Measurements from ENCODE around the gene TFCP2L1. TPM values are rescaled to one million over a fixed set of nuclear protein-coding genes. Genes with fewer than 3 reads are reported as not detected.

The TFCP2L1 gene
- total and polyA plus RNA-seq, 2 of the 4 experiments (the other 2 are of a cell fraction), result not detected

DNA sequence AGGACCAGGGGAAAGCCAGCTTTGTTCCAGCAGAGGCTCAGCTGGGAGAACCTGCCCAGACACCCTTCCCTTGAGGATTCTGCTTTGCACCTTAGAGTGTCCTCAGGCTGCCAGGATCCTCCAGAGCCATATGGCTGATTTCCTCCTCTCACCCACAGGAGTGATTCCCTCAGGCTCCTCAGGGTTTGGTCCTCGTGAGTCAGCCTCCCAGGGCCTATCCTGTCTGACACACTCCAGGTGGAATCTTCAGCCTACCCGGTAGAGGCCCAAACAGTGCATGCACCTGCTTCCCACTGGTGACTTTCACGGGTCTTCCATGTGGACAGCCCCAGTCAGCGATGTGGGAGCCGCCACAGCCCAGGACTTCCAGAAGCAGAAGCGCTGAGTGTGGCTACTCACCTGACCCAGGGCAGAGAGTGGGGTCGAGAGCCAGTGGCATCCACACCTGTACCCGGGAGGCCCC lies 73.3 kb downstream of the TFCP2L1 start:
- ATAC-seq (ENCODE audit: low read depth), result no peak
- H2BK120ac ChIP-seq (ENCODE audit: low read depth, low read length), result no peak overlapping the region
- peaks cover 51% of the 10 kb centered on the region for H3K27me3 ChIP-seq (ENCODE audit: control insufficient read depth, insufficient read depth, low read length)
- H3K79me1 ChIP-seq (ENCODE audit: low read depth in 1 of 2, low read length in 2 of 2), result no peaks in the 10 kb centered on the region
- no peak overlapping the region for H3K4ac ChIP-seq (ENCODE audit: low read depth, low read length)
- no peaks in the 10 kb centered on the region for H3K9me3 ChIP-seq (ENCODE audit: control insufficient read depth, insufficient read depth, low read length)
- no peak overlapping the region for H2BK5ac ChIP-seq (ENCODE audit: low read depth, low read length, poor library complexity, severe bottlenecking)
- no peak overlapping the region for H2AFZ ChIP-seq (replicated peaks; ENCODE audit: low read length, poor library complexity)
- no peak overlapping the region for H3K4me3 ChIP-seq (ENCODE audit: insufficient read depth, low read depth, low read length)
- no peak overlapping the region for H3K4me2 ChIP-seq (ENCODE audit: low read depth, low read length)
- H3K36me3 ChIP-seq (ENCODE audit: control insufficient read depth, insufficient read depth, low read length), result no peaks in the 10 kb centered on the region
- no peak overlapping the region for H3K27ac ChIP-seq (ENCODE audit: insufficient read depth, low read length)
- intact Hi-C loops (cut with micrococcal nuclease) (no loop called here), in situ Hi-C loops (cut with MboI; ENCODE audit: low sequenced_read_pairs) (no loop called here), dilution Hi-C loops (cut with HindIII; ENCODE audit: low sequenced_read_pairs, unreplicated experiment) (no loop called here)
- no TSS peak for BruUV-seq (replicated peaks)
- no peak overlapping the region for H4K8ac ChIP-seq (ENCODE audit: low read depth in 2 of 2, low read length in 2 of 2)
- no peak overlapping the region for H2BK15ac ChIP-seq (ENCODE audit: low read depth, low read length)
- TF ChIP-seq, protein P1, sequence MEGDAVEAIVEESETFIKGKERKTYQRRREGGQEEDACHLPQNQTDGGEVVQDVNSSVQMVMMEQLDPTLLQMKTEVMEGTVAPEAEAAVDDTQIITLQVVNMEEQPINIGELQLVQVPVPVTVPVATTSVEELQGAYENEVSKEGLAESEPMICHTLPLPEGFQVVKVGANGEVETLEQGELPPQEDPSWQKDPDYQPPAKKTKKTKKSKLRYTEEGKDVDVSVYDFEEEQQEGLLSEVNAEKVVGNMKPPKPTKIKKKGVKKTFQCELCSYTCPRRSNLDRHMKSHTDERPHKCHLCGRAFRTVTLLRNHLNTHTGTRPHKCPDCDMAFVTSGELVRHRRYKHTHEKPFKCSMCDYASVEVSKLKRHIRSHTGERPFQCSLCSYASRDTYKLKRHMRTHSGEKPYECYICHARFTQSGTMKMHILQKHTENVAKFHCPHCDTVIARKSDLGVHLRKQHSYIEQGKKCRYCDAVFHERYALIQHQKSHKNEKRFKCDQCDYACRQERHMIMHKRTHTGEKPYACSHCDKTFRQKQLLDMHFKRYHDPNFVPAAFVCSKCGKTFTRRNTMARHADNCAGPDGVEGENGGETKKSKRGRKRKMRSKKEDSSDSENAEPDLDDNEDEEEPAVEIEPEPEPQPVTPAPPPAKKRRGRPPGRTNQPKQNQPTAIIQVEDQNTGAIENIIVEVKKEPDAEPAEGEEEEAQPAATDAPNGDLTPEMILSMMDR (conservative IDR thresholded peaks at IDR 0.05; ENCODE audit: low read depth, low read length), result no peak
- TF ChIP-seq POLR2A (IDR thresholded peaks at IDR 0.05; ENCODE audit: low read depth, low read length) (no peak), MAFK (IDR thresholded peaks at IDR 0.05; ENCODE audit: low read depth, low read length) (no peak), FOS (IDR thresholded peaks at IDR 0.05; ENCODE audit: low read depth, low read length) (no peak), RFX5 (IDR thresholded peaks at IDR 0.05; ENCODE audit: low read depth, low read length) (no peak), RCOR1 (IDR thresholded peaks at IDR 0.05; ENCODE audit: insufficient replicate concordance, low read length) (no peak), SMC3 (IDR thresholded peaks at IDR 0.05; ENCODE audit: low read depth, low read length) (no peak)
- TF ChIP-seq, protein P2, sequence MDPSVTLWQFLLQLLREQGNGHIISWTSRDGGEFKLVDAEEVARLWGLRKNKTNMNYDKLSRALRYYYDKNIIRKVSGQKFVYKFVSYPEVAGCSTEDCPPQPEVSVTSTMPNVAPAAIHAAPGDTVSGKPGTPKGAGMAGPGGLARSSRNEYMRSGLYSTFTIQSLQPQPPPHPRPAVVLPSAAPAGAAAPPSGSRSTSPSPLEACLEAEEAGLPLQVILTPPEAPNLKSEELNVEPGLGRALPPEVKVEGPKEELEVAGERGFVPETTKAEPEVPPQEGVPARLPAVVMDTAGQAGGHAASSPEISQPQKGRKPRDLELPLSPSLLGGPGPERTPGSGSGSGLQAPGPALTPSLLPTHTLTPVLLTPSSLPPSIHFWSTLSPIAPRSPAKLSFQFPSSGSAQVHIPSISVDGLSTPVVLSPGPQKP (IDR thresholded peaks at IDR 0.05; ENCODE audit: borderline replicate concordance, low read depth, low read length), result no peak
- H4K20me1 ChIP-seq (ENCODE audit: insufficient read depth, low read length), result no peaks in the 10 kb centered on the region
- no peak overlapping the region for H3K14ac ChIP-seq (replicated peaks; ENCODE audit: low read depth, low read length)
- no peak overlapping the region for H3K56ac ChIP-seq (ENCODE audit: extremely low read depth, insufficient read depth, low read length)
- no peak for DNase-seq
- 65% methylated on average over 3 of the region's 8 CpGs; no CpG with 5 or more reads in 1 of the 2 experiments for WGBS, 2 experiments (ENCODE audit: extremely low coverage in 2 of 2, insufficient read length in 1 of 2)
- H4K91ac ChIP-seq (ENCODE audit: insufficient read depth, low read depth, low read length), result no peak overlapping the region
- no peak overlapping the region for H3K23ac ChIP-seq (ENCODE audit: low read depth, low read length)
- no peak overlapping the region for H4K5ac ChIP-seq (ENCODE audit: low read depth, low read length)
- no peak overlapping the region for H2BK20ac ChIP-seq (ENCODE audit: low read depth, low read length)
- H3K4me1 ChIP-seq (ENCODE audit: control insufficient read depth, insufficient read depth, low read length), result no peaks in the 10 kb centered on the region
- no peak overlapping the region for H2AK9ac ChIP-seq (replicated peaks; ENCODE audit: low read depth, low read length, poor library complexity)
- H3K9me1 ChIP-seq (ENCODE audit: insufficient read depth, low read length), result no peaks in the 10 kb centered on the region
- no peak overlapping the region for H2AK5ac ChIP-seq (ENCODE audit: low read depth, low read length)
- H3K18ac ChIP-seq (ENCODE audit: low read depth, low read length), result no peak overlapping the region
- ChIA-PET CTCF (no interaction called here), POLR2A (ENCODE audit: unreplicated experiment) (no interaction called here)
- H3K9ac ChIP-seq (ENCODE audit: low read depth, low read length), result no peak overlapping the region
